Activated CD4-positive, alpha-beta T cell treated with anti-CD3 and anti-CD28 coated beads for 4 hours (primary cell): Measurements from ENCODE around the gene XYLT1.

Experiments
- DNase-seq, 2 donors: peaks; one replicate each; pipeline ENCODE4 v3.0.0-alpha.2; 2020

Gene XYLT1

DNA sequence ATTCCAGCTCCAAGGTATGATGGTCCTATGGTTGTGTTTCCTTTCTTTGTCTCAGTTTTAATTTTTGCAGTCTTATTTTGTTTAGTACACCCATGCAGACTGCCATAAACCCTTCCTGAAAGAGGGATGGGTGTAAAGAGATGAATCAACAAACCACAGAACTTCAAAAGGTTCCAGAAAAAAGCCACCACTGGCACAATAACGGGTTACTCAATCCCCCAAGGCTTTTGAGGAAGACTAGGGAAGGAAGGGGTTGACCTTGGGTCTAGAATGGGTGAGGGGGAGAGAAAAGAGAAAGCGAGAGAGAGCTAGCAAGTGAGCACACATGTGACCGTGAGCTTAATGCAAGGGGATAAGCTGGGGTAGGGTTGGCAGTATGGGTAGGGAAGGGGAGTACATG lies 168.1 kb downstream of the XYLT1 start:
- no peak for DNase-seq

DNA sequence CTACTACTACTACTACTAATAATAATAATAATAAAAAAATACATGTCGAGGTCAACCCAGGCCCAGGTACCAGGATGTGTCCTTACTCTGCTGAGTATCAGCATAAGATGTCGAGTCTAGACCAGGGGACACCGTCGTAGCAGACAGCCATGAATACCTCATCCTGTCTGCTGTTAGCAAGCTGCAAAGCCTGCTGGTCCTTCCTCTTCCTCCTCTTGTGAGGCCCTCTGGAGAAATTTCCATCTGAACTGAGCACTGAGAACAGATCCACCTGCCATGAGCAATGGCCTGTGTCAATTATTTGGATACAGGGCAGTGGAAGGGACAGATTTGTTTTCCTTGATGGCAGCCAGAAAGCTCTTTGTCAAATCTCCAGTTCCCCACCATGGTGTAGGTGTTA lies 168.5 kb downstream of the XYLT1 start:
- no peak for DNase-seq

DNA sequence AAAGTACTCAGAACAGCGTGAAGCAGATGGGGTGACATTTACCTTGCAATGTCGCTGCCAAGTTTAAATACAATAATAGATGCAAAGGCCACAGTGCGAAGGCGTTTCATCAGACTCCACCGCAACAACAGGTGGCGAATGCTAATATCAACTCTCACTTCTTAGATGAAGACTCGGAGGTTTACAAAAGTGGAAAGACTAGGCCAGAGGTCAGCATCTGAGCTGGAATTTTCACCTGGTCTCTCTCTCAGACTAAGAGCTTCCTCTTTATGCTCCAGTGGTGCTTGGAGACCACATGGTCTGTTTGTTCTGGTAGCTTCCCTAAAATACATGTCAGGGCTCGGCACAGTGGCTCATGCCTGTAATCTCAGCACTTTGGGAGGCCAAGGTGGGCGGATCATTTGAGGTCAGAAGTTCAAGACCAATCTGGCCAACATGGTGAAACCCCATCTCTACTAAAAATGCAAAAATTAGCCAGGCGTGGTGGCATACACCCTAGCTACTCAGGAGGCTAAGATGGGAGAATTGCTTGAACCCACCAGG lies 169.1 kb downstream of the XYLT1 start:
- no peak for DNase-seq

DNA sequence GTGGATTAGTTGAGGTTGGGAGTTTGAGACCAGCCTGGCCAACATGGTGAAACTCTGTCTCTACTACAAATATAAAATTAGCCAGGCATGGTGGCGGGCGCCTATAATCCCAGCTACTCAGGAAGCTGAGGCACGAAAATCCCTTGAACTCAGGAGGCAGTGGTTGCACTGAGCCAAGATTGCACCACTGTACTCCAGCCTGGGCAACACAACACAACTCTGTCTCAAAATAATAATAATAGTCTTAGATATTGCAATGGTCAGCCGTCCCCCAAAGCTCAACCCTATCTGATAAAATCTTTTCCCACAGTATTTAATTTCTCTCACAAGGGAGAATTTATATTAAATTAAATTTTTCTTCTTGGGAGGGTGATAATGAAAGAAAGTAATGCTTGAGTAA lies 169.6 kb downstream of the XYLT1 start:
- DNase-seq: no peak

DNA sequence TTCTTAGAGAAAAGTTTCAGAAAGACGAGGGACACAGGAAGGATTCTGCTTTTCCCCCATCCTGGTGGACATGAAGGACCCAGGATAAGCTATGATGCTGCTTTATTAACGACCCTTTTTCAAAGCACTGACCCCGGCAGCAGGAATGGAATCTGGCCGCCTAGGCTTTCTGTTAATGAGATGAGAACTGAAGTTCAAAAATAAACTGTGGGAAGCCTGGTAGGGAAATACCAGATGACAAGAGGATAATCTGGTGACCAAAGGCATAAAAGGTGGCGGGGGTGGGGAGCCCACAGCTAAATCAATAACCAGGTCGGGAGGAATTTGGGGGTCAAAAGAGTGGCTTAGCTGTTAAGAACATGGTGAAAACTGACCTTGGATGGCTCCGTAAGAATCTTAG lies 171.0 kb downstream of the XYLT1 start:
- DNase-seq: no peak

DNA sequence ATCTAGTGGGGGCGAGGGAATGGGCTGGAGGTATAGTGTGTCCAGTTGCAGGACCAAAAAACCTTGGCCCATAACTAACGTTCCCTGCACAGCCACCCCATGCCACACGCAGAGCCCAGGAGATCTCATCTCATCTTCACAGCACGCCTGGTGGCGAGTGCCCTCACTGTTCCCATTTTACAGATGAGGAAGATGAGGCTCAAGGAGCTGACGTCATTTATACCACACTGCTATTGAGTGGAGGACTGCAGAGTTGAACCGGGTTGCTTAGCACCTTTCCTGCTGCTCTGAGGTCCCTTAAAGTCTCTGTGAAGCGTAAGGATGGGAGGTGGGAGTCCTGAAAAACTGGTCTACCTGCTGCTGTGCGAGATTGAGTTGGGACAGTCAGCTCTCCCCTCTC lies 172.5 kb downstream of the XYLT1 start:
- DNase-seq: no peak

DNA sequence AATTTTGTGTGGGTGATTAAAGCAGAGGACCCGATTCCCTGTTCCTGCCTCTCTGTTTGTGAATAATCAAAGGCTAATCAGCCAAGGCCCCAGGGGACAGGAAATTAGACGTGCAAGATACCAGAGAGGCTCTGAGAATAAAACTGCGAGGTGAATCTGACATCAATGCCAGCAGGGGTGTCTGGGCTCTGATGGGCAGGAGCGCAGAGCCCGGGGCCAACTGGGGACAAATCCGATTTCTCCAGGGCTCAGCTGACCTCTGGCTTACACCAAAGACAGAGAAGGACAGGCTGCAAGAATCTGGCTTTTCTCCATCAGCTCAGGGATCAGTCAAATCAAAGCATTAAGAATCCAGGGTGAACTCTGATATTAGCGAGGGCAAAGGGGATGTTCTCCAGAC lies 174.3 kb downstream of the XYLT1 start:
- DNase-seq: no peak

DNA sequence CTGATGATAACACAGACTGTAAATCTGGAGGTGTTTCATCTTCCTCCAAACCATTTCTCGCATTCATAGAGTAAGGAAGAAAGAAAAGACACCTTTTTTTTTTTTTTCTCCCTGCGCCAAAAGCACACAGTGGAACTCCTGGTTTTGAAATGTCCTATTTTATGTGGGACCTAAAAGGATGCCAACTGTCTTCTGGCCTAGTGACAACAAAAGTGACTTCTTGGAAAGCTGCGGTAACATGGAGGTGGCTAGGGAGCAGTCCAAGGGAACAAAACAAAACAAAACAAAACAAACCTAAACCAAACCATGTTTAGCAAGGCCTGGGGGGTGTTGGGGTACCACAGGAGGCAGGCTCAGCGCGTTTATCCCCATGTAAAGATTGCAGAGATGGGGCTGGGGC lies 174.8 kb downstream of the XYLT1 start:
- DNase-seq: no peak

DNA sequence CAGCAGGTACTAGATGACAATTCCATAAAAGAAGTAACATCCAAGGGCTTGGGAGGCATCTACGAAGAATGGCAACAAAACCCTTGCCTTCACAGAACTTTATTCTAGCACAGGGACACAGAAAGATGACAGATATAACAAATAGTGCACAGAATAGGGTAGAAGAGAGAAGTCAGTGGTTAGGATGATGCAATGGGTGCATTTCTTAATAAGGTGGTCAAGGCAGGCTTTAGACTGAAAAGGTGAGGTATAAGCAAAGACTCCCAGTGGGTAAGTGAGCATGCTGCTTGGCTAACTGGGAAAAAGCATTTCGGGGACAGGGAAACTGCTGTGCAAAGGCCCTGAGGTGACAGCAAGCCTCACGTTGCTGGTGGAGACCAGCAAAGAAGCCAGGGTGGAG lies 175.9 kb downstream of the XYLT1 start:
- no peak for DNase-seq

DNA sequence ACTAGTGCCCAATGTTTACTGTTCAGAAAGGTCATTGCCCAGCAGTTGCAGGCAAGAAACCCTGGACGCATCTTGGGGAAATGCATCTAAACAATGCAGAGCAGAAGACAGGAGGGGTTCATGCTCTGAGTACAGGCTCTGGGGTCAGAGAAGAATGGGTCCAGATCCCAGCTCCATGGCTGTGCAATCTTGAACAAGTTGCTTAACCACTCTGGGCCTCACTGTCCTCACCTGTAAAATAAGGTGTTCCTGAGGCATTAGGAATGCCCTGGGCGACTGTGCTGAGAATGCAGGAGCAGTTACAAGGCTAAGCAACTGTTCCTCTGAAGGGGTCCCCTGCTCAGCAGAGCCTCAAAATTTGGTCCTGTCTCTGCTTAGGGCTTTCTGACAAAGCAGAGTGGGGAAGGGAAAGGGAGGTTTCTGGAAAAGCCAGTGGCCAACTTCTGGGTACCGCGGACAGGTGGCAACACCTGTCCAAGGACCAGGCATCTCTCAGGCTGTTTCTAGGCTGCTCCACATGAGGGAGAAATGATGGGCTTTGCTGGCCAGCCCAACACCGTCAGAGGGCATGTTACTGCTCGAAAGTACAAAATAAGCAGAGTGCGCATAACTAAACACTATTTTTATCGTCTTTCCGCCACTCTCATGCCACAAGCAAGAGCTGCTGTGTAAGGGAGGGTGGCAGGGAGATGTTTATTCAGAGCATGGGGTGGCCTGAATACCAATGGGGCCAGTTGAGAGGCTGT lies 176.8 kb downstream of the XYLT1 start:
- DNase-seq: no peak

DNA sequence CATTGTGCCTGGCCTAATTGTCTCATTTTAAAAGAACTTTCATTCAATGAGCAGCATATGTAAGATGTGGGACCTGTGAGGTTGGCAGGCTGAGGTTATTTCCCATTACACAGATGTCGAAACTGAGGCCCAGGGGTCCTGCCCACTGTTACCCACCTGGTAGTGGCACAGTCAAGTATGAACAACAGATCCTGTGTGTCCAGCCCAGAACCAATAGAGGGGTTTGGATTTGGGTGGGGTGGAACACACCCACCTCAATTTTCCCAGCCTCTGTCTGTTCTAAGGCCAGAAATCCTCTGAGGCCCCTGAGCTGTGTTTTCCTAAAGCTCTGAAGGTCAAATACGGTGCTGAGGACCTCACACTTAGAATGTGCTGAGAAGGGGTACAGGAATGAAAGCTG lies 179.5 kb downstream of the XYLT1 start:
- no peak for DNase-seq

DNA sequence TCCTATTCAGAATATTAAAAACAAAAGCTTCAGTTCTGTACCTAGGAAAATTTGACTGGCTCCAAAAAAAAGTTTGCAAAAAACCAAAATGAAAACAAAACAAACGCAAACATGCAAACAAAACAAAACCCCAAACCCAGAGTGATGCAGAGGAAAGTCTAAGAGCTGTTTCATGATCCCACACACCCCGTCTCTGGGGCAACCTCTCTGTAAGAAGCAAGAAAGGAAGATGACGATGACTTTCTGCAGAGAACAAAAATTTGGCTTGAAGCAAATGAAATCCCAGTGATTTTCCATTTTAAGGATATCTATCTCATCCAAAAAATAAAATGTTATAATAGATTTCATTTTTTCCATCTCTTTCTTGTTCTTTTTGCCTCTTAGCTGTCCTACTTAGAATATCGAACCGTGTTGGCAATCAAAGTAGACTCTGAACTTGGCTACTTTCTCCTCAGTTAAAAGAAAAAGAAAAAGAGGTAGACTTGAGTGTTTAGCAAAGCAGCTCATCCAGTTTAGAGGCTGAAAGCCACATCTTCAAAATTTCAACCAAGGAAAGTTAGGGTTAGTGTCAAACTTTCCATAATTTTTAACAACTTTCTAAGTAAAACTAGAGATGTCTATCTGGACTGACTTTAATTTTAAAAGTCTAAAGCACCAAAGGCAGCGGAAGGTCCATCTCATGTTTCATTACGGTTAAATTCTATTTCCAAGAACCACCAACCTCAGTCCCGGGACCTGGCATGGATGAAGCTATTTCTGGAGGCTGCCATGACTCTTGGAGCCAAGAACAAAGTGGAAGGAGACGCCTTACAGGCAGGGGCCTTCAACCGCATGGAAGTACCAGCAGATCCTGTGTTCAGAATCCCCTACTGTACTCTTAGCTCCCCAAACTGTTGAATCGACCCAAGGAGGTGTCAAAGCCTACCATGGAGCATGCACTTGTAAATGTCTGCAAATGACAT lies 180.8 kb downstream of the XYLT1 start:
- no peak for DNase-seq

DNA sequence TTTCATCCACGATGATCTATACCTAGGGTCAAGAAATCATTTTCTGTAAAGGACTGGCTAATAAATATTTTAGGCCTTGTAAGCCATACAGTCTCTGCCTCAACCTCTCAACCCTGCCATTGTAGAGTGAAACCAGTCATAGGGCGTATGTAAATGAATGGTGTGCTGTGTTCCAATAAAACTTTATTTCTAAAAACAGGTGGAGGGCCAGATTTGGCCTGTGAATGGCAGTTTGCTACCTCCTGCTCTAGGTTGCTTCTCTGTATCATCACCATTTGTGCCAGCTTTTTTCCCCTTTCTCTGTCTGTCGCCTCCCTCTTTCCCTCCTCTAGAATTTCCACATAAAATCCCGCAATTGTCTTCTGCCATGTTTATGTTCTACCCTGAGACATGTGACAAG lies 181.7 kb downstream of the XYLT1 start:
- DNase-seq: no peak

DNA sequence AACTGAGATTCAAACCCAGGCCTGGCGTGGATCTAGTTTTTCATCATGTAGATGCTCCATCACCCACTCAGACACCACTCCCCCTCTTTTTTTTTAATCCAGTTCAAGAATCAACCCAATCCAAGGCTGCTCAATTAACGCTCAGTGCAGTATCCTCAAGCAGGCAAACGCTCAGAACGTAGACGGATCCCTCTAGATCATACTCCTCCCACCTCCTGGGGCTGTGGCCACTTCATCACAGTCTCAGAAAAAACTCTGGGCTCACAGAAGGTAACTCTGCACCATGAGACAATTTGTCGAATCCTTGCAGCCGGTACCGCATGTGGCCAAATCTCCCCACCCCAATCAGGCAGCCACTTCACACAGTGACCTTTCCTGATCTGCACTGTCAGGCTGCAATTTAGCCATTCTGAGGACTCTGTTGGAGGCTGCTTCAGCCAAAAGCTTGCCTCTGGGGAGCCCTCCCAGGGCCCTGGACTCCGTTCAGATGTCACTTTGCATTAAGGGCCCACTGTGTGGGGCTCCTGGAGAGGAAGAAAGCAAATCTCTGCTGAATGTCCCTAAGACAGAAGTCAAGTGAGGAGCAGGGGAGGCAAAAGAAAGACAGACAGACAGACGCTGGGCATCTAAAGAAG lies 183.5 kb downstream of the XYLT1 start:
- DNase-seq: no peak

DNA sequence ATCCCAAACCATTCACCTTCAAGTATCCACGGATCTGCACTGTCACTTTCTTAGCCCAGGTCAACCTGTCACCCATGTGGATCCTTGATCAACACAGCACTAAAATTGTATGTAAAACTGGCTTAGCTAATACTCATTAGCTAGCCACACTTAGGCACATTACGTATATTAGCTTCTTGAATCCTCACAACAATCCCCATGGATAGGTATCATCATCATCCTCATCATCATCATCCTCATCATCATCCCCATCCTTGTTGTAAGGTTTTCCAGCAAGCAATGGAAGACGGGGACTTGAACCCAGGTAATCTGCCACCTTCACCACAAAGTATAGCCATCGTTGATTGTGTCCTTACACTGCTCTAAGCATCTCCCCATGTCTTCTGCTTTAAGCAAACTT lies 184.3 kb downstream of the XYLT1 start:
- no peak for DNase-seq

DNA sequence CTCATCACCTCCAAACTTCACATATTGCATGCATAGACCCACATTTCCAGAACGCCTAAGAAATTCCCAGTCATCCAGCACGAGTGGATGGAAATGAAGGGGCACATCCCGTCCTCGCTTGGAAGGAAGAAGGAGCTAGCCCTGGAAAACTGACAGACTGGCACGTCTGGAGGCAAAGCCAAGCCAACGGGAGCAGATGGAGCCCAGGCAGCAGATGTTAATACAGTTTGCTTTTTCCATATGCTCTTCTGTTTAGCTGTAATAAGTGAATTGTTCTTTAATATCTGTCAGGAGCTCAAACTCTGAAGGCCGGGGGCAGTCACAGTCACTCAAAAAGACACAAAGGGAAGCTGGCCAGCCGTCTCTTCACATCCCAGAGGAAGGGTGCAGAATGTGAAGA lies 187.7 kb downstream of the XYLT1 start:
- no peak for DNase-seq

DNA sequence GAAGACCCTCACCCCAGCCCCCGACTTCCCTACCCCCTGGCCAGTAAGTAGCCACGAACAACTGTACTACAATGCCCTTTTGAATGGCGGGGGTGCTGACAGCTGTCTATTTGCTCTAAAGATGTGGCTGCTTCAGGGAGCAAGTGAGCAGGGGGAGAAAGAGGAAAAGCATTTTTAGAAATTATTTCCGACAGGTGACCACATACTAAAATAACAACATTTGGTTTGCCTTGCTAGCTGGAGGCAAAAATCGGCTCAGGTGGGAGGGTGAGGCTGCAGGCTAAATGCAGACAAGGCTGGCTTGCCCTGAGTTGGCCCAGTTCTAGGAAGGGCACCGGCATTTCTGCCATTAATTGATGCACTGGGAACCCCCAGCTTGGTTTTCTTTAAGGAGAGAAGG lies 188.5 kb downstream of the XYLT1 start:
- no peak for DNase-seq

DNA sequence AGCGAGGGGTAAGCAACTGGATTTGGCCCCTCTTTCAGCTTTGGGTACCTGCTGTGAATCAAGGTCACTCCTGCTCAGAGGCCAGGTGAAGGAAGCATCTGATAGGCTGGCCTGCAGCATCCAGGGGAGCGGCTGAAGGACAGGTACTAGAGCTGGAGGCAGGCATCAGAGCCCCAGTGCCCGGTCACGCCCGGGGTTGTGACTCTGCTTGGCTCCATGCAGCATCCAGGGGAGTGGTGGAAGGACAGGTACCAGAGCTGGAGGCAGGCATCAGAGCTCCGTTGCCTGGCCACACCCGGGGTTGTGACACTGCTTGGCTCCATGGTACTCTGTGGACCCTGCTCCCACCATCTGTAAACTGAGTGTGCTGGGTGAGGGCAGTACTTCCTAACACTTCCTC lies 189.7 kb downstream of the XYLT1 start:
- no peak for DNase-seq

DNA sequence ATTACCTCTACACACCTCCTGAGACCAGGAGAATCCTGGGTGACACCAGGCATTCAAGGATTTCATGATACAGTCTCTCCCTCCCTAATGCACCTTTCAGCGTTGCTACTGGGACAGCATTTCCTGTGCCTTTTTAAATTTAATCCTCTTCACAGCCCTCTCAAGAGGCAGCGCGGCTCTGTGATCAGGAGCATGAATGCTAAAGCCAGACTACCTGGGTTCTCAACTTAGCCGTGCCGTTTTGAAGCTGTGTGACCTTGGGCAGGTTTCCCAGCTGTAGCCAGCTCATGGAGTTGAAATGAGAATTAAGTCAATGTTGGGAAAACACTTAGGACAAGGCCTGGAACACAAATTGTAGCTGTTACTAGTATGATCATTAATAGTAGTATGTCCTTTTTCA lies 191.8 kb downstream of the XYLT1 start:
- DNase-seq: no peak

DNA sequence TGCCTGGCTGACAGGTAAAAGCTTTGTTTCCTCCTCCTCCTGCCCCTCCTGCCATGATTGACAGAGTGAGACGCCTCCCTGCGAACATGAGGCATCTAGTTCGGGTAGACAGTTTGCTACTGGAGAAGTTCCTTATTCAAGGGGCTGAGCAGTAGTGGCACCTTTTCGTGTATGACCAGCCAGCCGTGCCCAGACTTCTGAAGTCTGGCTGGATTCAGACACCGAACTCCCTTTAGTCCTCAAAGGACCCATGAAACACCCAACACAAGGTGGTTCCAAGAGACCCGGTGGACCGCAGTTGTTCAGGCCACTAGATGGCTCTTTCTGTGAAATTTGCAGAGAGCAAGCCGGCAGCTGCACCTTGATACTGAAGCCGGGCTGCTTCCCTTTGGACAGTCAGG lies 192.8 kb downstream of the XYLT1 start:
- DNase-seq: no peak

DNA sequence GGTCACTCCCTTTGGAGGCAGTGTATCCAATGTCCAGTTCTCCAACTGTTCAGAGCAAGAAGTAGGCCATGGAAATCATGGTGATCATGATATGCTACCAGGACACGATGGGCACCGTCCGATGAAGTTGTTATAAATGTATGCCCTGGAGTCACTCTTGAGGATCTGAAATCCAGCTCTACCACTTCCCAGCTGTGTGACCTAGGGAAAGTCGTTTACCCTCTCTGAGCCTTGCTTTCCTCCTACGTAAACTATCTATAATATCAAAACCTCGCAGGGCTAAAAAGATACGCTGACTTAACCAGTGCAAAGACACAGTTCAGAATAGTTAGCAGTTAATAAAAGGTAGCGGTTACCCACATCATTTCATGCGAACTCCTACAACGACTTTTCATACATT lies 194.2 kb downstream of the XYLT1 start:
- no peak for DNase-seq

DNA sequence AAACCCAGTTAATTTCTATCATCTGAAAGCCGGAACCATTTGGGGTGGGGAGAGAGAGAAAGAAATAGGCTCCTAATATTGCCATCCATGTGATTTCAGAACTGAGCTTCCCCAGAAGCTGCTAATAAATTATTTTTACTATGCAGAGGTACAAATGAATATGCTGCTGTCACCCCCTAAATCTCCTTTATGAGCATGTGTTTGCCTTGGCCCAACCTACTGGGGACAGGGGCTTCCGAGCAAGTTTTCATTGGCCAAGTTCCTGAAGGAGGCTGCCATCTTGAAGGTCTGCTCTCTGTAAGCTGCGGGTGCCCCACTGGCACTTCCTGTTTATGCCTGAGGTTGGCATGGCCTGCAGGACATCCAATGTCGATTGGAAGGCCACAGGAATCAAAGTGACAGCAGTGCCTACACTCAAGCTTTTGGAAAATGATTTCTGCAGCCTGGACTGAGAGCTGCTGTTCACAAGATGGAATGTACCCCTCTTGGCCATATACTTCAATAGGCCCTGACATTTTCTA lies 194.7 kb downstream of the XYLT1 start:
- DNase-seq: no peak
